ENCODE results near the gene DDX50. TPM values are rescaled to one million over a fixed set of nuclear protein-coding genes. Genes with fewer than 3 reads are reported as not detected.
"Not testable (repeated sequence)": the region's sequence is repeated elsewhere in the genome, so short reads cannot be mapped to it uniquely, and the experiment has no call there.

Gene DDX50
- total RNA-seq, 4 donors from 2014 or later: 44.6 to 76.3 (median 49.1) TPM

DNA sequence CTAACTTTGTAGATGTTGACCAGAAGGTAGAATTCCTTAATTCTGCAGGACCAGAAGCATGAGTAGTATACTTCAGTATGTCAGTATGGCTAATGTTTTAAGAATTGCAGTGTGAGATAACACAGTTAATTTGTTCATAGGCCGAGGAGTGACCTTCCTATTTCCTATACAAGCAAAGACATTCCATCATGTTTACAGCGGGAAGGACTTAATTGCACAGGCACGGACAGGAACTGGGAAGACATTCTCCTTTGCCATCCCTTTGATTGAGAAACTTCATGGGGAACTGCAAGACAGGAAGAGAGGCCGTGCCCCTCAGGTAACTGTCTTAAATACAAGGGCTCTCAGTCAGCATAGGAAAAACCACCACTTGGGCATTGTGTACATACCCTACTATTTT is 62.0 kb downstream of the DDX50 start:
- TF ChIP-seq POLR2A (IDR thresholded peaks at IDR 0.05): no peak
- TF ChIP-seq, protein P1, sequence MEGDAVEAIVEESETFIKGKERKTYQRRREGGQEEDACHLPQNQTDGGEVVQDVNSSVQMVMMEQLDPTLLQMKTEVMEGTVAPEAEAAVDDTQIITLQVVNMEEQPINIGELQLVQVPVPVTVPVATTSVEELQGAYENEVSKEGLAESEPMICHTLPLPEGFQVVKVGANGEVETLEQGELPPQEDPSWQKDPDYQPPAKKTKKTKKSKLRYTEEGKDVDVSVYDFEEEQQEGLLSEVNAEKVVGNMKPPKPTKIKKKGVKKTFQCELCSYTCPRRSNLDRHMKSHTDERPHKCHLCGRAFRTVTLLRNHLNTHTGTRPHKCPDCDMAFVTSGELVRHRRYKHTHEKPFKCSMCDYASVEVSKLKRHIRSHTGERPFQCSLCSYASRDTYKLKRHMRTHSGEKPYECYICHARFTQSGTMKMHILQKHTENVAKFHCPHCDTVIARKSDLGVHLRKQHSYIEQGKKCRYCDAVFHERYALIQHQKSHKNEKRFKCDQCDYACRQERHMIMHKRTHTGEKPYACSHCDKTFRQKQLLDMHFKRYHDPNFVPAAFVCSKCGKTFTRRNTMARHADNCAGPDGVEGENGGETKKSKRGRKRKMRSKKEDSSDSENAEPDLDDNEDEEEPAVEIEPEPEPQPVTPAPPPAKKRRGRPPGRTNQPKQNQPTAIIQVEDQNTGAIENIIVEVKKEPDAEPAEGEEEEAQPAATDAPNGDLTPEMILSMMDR (IDR thresholded peaks at IDR 0.05): no peak
- H3K4me1 ChIP-seq: no peaks in the 10 kb centered on the region
- no peak overlapping the region for H3K4me3 ChIP-seq
- H3K27ac ChIP-seq: no peak overlapping the region
- no peaks in the 10 kb centered on the region for H3K36me3 ChIP-seq
- no peaks in the 10 kb centered on the region for H3K27me3 ChIP-seq
- no peaks in the 10 kb centered on the region for H3K9me3 ChIP-seq
- intact Hi-C loops (cut with DNase I; ENCODE audit: low total_unique reads): no loop called here
- no peak for DNase-seq

DNA sequence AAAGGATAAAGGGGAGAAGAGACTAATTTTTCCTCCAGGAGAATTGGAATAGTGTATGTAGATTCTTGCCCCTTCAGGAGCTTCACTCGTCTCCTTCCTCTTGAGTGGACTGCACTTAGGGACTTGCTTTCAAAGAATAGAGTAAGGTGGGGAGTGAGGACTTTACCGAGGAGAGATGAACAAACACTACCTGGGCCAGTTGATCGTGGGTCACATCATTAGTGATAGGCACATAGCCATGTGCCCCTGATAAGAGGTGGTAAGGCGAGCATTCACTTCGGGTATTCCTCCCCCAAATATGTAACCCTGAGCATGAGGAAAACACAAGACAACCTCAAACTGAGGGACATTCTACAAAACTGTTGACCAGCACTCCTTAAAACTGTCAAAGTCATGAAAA is 72.9 kb downstream of the DDX50 start:
- Histone ChIP-seq H3K4me1 (no peaks in the 10 kb centered on the region), H3K9me3 (no peaks in the 10 kb centered on the region), H3K27me3 (no peaks in the 10 kb centered on the region), H3K4me3 (no peak overlapping the region), H3K36me3 (no peaks in the 10 kb centered on the region), H3K27ac (no peak overlapping the region)
- TF ChIP-seq, protein P1 (IDR thresholded peaks at IDR 0.05): no peak
- no peak for TF ChIP-seq POLR2A (IDR thresholded peaks at IDR 0.05)
- intact Hi-C loops (cut with DNase I; ENCODE audit: low total_unique reads): no loop called here
- DNase-seq: no peak

DNA sequence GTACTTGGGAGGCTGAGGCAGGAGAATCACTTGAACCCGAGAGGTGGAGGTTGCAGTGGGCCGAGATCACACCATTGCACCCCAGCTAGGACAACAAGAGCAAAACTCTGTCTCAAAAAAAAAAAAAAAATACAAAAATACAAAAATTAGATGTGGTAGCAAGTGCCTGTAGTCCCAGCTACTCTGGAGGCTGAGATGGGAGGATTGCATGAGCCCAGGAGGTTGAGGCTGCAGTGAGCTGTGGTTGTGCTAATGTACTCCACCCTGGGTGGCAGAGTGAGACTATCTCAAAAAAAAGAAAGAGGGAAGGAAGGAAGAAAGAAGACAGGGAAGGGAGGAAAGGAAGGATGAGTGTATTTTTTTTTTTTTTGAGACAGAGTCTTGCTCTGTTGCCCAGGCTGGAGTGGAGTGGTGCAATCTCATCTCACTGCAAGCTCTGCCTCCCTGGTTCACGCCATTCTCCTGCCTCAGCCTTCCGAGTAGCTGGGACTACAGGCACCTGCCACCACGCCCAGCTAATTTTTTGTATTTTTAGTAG is 74.9 kb downstream of the DDX50 start:
- H3K4me3 ChIP-seq; H3K9me3 ChIP-seq; intact Hi-C loops (cut with DNase I; ENCODE audit: low total_unique reads); H3K36me3 ChIP-seq; DNase-seq; H3K27ac ChIP-seq; H3K4me1 ChIP-seq; H3K27me3 ChIP-seq: not testable (repeated sequence)

GRCh38 chr10:68979738-68980137 is 78.6 kb downstream of the DDX50 start:
- H3K9me3 ChIP-seq; H3K4me1 ChIP-seq; DNase-seq; H3K36me3 ChIP-seq; H3K27me3 ChIP-seq; intact Hi-C loops (cut with DNase I; ENCODE audit: low total_unique reads); H3K4me3 ChIP-seq; H3K27ac ChIP-seq: not testable (repeated sequence)

GRCh38 chr10:68981074-68981473 is 80.0 kb downstream of the DDX50 start:
- H3K9me3 ChIP-seq: no peaks in the 10 kb centered on the region
- no peaks in the 10 kb centered on the region for H3K4me1 ChIP-seq
- no peak overlapping the region for H3K27ac ChIP-seq
- H3K36me3 ChIP-seq: no peaks in the 10 kb centered on the region
- no peaks in the 10 kb centered on the region for H3K27me3 ChIP-seq
- DNase-seq: no peak
- H3K4me3 ChIP-seq: no peak overlapping the region
- no peak for TF ChIP-seq POLR2A (IDR thresholded peaks at IDR 0.05)
- TF ChIP-seq, protein P1 (IDR thresholded peaks at IDR 0.05): no peak
- intact Hi-C loops (cut with DNase I; ENCODE audit: low total_unique reads): no loop called here

DNA sequence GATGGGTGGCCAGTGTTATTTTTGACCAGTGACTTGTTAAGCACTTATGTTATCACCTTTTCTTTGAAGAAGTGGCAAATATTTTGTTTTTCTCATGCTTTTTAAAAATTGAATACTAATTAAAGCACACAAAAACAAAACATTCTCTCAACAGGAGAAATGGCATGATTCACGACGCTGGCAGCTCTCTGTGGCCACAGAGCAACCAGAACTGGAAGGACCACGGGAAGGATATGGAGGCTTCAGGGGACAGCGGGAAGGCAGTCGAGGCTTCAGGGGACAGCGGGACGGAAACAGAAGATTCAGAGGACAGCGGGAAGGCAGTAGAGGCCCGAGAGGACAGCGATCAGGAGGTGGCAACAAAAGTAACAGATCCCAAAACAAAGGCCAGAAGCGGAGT is 81.3 kb downstream of the DDX50 start:
- H3K27me3 ChIP-seq: no peaks in the 10 kb centered on the region
- H3K4me1 ChIP-seq: no peaks in the 10 kb centered on the region
- no peaks in the 10 kb centered on the region for H3K9me3 ChIP-seq
- H3K36me3 ChIP-seq: no peaks in the 10 kb centered on the region
- TF ChIP-seq POLR2A (IDR thresholded peaks at IDR 0.05): no peak
- TF ChIP-seq, protein P1 (IDR thresholded peaks at IDR 0.05): no peak
- intact Hi-C loops (cut with DNase I; ENCODE audit: low total_unique reads): no loop called here
- no peak for DNase-seq
- no peak overlapping the region for H3K4me3 ChIP-seq
- no peak overlapping the region for H3K27ac ChIP-seq
